IMR-90 (cell line): ENCODE data around the gene GZF1.

Experiments
- BHLHE40 ChIP-seq: fragments of 150-350 bp; IDR thresholded peaks from 2 replicates; pipeline ENCODE4 v1.6.1; 2016; ENCODE audit warnings: mild to moderate bottlenecking, low read depth, low read length
- FOS ChIP-seq: fragments of 150-350 bp; IDR thresholded peaks from 2 replicates; pipeline ENCODE4 v1.6.1; 2016; ENCODE audit warnings: low read depth, low read length
- MAFK ChIP-seq: IDR thresholded peaks from 2 replicates; pipeline ENCODE4 v1.6.1; 2012; ENCODE audit warnings: low read depth, low read length, improper control_type of control experiment
- MAZ ChIP-seq: IDR thresholded peaks from 2 replicates; pipeline ENCODE4 v1.6.1; 2012; ENCODE audit warnings: low read depth, mild to moderate bottlenecking, low read length, improper control_type of control experiment, moderate library complexity, borderline replicate concordance
- POLR2A ChIP-seq: IDR thresholded peaks from 2 replicates; pipeline ENCODE4 v1.6.1; 2012; ENCODE audit warnings: mild to moderate bottlenecking, low read depth, low read length
- RCOR1 ChIP-seq: IDR thresholded peaks from 2 replicates; pipeline ENCODE4 v1.6.1; 2012; ENCODE audit warnings: mild to moderate bottlenecking, low read length, improper control_type of control experiment; ENCODE audit not compliant: insufficient replicate concordance
- SMC3 ChIP-seq: fragments of 150-350 bp; IDR thresholded peaks from 2 replicates; pipeline ENCODE4 v1.6.1; 2016; ENCODE audit warnings: low read depth, mild to moderate bottlenecking, antibody characterized with exemption, low read length, moderate library complexity
- TF ChIP-seq, protein P1 (sequence below): conservative IDR thresholded peaks from 2 replicates; pipeline ENCODE4 v1.5.1; 2012; ENCODE audit warnings: mild to moderate bottlenecking, low read depth, low read length, improper control_type of control experiment
- TF ChIP-seq, protein P2 (sequence below): fragments of 150-350 bp; IDR thresholded peaks from 2 replicates; pipeline ENCODE4 v1.6.1; 2017; ENCODE audit warnings: mild to moderate bottlenecking, antibody characterized with exemption, low read length, low read depth
- TF ChIP-seq, protein P3 (sequence below): fragments of 150-350 bp; IDR thresholded peaks from 2 replicates; pipeline ENCODE4 v1.6.1; 2016; ENCODE audit warnings: low read depth, mild to moderate bottlenecking, low read length, moderate library complexity, borderline replicate concordance

DNA sequence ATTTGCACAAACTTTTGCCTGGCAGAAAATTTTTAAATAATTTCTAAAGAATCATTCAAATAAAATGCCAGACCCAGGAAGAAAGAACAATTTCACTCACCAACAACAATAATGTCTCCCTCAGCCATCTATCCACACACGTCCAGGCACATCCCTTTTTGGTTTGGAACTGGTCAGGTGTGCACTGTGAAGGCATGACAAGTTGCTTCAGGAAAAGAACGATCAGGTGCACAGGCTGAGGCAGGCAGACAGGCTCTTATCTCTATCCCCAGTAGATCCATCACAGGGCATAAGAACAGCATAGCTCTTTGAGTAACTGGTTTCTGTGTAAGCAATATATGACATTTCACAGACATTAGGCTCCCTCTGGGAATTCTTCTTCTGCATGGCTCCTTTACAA, 29.5 kb upstream of the GZF1 start:
- TF ChIP-seq, protein P1, sequence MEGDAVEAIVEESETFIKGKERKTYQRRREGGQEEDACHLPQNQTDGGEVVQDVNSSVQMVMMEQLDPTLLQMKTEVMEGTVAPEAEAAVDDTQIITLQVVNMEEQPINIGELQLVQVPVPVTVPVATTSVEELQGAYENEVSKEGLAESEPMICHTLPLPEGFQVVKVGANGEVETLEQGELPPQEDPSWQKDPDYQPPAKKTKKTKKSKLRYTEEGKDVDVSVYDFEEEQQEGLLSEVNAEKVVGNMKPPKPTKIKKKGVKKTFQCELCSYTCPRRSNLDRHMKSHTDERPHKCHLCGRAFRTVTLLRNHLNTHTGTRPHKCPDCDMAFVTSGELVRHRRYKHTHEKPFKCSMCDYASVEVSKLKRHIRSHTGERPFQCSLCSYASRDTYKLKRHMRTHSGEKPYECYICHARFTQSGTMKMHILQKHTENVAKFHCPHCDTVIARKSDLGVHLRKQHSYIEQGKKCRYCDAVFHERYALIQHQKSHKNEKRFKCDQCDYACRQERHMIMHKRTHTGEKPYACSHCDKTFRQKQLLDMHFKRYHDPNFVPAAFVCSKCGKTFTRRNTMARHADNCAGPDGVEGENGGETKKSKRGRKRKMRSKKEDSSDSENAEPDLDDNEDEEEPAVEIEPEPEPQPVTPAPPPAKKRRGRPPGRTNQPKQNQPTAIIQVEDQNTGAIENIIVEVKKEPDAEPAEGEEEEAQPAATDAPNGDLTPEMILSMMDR, result no peak
- TF ChIP-seq, protein P2, sequence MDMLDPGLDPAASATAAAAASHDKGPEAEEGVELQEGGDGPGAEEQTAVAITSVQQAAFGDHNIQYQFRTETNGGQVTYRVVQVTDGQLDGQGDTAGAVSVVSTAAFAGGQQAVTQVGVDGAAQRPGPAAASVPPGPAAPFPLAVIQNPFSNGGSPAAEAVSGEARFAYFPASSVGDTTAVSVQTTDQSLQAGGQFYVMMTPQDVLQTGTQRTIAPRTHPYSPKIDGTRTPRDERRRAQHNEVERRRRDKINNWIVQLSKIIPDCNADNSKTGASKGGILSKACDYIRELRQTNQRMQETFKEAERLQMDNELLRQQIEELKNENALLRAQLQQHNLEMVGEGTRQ, result no peak
- TF ChIP-seq POLR2A (no peak), BHLHE40 (no peak), MAZ (no peak), MAFK (no peak), SMC3 (no peak), RCOR1 (no peak), FOS (no peak)
- TF ChIP-seq, protein P3, sequence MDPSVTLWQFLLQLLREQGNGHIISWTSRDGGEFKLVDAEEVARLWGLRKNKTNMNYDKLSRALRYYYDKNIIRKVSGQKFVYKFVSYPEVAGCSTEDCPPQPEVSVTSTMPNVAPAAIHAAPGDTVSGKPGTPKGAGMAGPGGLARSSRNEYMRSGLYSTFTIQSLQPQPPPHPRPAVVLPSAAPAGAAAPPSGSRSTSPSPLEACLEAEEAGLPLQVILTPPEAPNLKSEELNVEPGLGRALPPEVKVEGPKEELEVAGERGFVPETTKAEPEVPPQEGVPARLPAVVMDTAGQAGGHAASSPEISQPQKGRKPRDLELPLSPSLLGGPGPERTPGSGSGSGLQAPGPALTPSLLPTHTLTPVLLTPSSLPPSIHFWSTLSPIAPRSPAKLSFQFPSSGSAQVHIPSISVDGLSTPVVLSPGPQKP, result no peak
